GM18520 (cell line): Measurements from ENCODE around the gene VIM.
"Not testable (repeated sequence)": the region's sequence is repeated elsewhere in the genome, so short reads cannot be mapped to it uniquely, and the experiment has no call there.

Experiments used
- ATAC-seq: cut with Tn5 transposase; IDR thresholded peaks from one replicate; pipeline ENCODE4 v1.9.1; 2021; ENCODE audit not compliant: unreplicated experiment

The VIM gene

GRCh38 chr10:17231788-17232187, 3.7 kb downstream of the VIM start:
- ATAC-seq = no peak

- ATAC-seq = no peak
Measured at GRCh38 chr10:17232276-17232960, 4.4 kb downstream of the VIM start.

GRCh38 chr10:17233286-17233991, 5.4 kb downstream of the VIM start:
- ATAC-seq = no peak

GRCh38 chr10:17234431-17234945, 6.4 kb downstream of the VIM start:
- no peak for ATAC-seq

- ATAC-seq = no peak
Measured at GRCh38 chr10:17235136-17235535, 7.1 kb downstream of the VIM start.

GRCh38 chr10:17236468-17237148, 8.6 kb downstream of the VIM start:
- ATAC-seq = no peak

GRCh38 chr10:17237149-17237527, 9.1 kb downstream of the VIM start:
- no peak for ATAC-seq

- ATAC-seq = no peak
Measured at GRCh38 chr10:17237915-17238444, 9.9 kb downstream of the VIM start.

GRCh38 chr10:17238445-17239291, 10.6 kb downstream of the VIM start:
- no peak for ATAC-seq

GRCh38 chr10:17239345-17240085, 11.5 kb downstream of the VIM start:
- no peak for ATAC-seq

- no peak for ATAC-seq
Measured at GRCh38 chr10:17240096-17240495, 12.1 kb downstream of the VIM start.

- ATAC-seq = no peak
Measured at GRCh38 chr10:17240616-17241015, 12.6 kb downstream of the VIM start.

- ATAC-seq = no peak
Measured at GRCh38 chr10:17241611-17242333, 13.7 kb downstream of the VIM start.

- ATAC-seq = no peak
Measured at GRCh38 chr10:17244700-17245365, 16.8 kb downstream of the VIM start.

- no peak for ATAC-seq
Measured at GRCh38 chr10:17247210-17247609, 19.2 kb downstream of the VIM start.

GRCh38 chr10:17248964-17249363, 20.9 kb downstream of the VIM start:
- ATAC-seq = no peak

- ATAC-seq = no peak
Measured at GRCh38 chr10:17249820-17250219, 21.8 kb downstream of the VIM start.

GRCh38 chr10:17250736-17251135, 22.7 kb downstream of the VIM start:
- ATAC-seq = no peak

- ATAC-seq = not testable (repeated sequence)
Measured at GRCh38 chr10:17254543-17255050, 26.6 kb downstream of the VIM start.
